Endometrial microvascular endothelial cells (primary cell): Measurements from ENCODE around the gene CARM1. TPM values are rescaled to one million over a fixed set of nuclear protein-coding genes. Genes with fewer than 3 reads are reported as not detected.
"Not testable (repeated sequence)": the region's sequence is repeated elsewhere in the genome, so short reads cannot be mapped to it uniquely, and the experiment has no call there.

Source experiments
- in situ Hi-C: cut with HindIII; loops from 2 replicates; pipeline ENCODE4 v1.10.0; 2017; ENCODE audit warnings: low sequenced_read_pairs, low pct_unique_long_range_greater_than_20kb; ENCODE audit errors: inconsistent ontology term
- total RNA-seq: library from RNA; depleted of rRNA; stranded (reverse); fragments of >200 nt; gene quantifications from one replicate; pipeline ENCODE4 v1.2.3, GENCODE V29; 2015; ENCODE audit errors: inconsistent ontology term

Gene CARM1
- total RNA-seq, 1 donor from 2014 or later: 45.3 TPM

DNA sequence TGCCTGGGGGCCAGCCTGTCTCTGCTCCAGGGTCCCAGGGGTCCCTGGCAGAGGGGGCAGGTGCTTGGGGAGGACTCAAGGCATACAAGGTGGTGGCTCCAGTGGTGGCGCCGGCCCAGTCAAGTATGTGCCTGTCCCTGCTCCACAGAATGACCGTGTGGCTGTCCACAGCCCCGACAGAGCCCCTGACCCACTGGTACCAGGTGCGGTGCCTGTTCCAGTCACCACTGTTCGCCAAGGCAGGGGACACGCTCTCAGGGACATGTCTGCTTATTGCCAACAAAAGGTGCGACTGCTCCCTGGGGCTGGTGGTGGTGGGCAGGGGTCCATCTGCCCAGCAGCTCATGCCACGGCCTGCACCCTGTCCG, 48.9 kb downstream of the CARM1 start:
- in situ Hi-C loops: no loop called here

- in situ Hi-C loops: no loop called here
Observed at GRCh38 chr19:10920781-10921180, 49.4 kb downstream of the CARM1 start.

GRCh38 chr19:10921199-10921909, 50.0 kb downstream of the CARM1 start:
- in situ Hi-C loops: no loop called here

GRCh38 chr19:10921910-10922637, 50.7 kb downstream of the CARM1 start:
- in situ Hi-C loops: no loop called here

- in situ Hi-C loops: no loop called here
Observed at GRCh38 chr19:10922638-10923014, 51.3 kb downstream of the CARM1 start.

DNA sequence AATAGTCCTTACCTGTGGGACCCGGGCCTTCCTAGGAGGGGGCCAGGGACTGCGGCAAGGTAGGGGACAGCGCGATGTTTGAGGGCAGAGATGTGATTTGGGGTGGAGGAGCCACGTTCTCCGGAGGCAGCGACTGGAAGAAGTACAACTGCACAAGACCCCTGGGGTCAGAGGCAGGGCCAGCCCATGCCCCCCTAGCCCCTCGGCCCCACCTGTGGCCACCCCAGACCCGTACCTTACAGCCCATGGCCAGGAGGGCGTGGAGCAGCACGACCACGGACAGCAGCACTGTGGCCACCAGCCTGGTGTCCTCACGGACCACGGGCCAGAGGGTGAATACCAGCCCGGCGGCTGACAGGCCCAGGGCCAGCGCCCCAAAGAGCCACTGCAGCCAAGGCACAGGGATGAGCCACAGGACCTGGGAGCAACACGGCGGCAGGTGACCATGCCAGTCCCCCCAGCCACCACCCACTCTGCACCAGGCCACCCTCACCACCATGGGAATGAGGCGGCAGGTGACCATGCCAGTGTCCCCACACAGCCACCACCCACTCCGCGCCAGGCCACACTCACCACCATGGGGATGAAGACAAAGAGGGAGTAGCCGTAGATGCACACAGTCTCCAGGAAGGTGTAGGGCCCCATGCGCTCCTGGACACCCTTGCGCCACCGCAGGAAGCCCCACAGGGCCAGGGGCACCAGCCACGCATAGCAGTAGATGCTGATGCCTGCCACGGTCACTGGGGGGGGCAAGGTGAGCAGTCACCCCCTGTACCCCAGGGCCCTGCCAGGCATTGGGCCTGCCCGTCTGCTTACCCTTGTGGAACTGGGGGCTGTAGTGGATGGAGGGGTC, 52.1 kb downstream of the CARM1 start:
- in situ Hi-C loops: no loop called here

DNA sequence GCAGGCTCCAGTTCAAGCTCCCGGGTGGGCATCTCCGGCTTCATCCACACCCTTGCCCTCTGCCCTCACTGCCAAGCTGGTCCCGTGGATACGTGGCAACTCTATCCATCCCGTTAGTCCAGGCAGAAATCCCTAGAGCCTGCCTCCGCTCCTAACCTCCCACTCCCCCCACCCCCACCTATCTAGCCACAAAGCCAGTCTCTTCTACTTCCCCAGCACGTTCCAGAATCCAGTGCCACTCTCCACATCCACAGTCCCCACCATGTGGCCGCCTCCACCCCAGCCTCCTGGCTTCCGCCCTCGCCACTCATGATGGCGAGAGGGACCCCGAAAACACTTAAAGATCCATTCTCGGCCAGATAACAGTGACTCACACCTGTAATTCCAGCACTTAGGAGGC, 53.2 kb downstream of the CARM1 start:
- in situ Hi-C loops: no loop called here

DNA sequence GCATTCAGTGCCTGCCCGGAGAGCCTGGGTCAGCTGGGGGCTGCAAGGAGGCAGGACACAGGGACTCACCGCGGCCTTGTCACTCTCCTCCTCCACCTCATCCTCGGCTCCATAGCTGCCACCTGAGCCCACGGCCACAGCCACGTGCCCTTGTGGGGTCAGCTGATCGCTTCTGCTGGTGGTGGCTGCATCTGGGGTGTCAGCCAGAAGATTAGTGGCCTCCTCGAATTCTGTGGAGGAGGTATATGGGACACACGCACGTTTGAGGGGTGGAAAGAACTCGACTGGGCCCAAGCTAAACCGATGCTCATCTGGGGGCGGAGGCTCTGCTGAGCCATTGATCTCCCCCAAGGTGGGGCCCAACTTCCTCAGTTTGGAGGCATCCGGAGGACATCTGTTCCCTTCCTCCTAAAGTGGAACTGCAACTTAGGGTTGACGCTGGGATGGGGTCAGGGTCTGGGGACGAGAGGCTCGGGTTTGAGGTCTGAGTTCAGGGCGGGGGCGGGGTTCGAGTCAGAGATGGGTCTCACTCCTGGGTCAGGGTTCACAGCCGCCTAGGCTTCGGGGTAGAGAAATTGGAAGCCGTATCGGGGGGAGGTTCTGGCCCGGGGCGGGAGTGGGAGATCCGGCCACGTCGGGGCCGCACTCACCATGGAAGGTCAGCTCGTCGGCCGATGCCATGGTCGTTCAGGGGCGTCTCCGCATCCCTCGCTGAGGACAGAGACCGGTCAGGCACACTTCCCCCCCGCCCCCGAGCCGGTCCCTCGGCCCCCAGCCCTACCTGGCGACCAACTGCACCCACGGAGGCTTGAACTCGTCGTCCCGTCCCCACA, 56.6 kb downstream of the CARM1 start:
- in situ Hi-C loops: no loop called here

GRCh38 chr19:10928563-10929401, 57.4 kb downstream of the CARM1 start, which contains the start of the genes TIMM29 and YIPF2:
Gene TIMM29 (plus strand): TSS chr19:10928811. CDS start chr19:10928823, 12 bp downstream.
Gene YIPF2 (minus strand): TSS chr19:10928639. CDS start chr19:10928410, 229 bp downstream.
- in situ Hi-C loops: no loop called here

DNA sequence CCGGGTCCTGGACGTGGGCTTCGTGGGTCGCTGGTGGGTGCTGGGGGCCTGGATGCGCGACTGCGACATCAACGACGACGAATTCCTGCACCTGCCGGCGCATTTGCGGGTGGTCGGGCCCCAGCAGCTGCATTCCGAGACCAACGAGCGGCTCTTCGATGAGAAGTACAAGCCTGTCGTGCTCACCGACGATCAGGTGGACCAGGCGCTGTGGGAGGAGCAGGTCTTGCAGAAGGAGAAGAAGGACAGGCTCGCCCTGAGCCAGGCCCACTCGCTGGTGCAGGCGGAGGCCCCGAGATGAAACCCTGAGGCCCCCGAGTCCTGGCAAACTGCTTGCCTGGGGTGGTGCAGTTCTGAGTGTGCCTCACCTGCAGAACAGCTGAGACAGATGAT, 58.0 kb downstream of the CARM1 start:
- in situ Hi-C loops: no loop called here

DNA sequence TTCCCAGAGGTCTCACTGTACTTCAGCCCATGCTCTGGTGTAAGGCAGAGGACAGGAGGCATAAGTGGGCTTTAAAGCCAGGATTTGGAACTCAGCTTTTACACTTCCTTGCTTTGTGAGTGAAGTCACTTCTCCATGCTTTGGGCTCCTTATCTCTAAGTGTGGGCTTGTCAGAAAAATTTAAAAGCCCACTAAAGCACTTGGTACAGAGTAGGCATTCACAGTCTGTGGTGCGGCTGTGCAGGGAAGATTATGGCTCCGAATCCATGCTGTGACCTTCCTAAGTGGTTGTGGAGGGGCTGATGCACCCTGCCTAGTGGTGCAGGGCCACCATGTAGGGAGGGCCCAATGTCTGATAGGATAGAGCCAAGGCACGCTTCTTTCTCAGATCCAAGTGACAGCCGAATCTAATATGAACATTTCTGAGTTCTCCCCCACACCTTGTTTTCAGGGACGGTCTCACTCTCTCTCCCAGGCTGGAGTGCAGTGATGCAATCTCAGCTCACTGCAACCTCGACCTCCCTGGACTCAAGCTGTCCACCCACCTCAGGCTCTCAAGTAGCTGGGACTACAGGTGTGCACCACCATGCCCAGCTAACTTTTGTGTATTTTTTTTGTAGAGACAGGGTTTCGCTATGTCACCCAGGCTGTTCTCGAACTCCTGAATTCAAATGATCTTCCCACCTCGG, 64.2 kb downstream of the CARM1 start:
- in situ Hi-C loops: no loop called here

- in situ Hi-C loops: no loop called here
Observed at GRCh38 chr19:10936661-10937084, 65.3 kb downstream of the CARM1 start.

GRCh38 chr19:10941649-10942048, 70.3 kb downstream of the CARM1 start:
- in situ Hi-C loops: not testable (repeated sequence)

GRCh38 chr19:10943412-10943811, 72.1 kb downstream of the CARM1 start:
- in situ Hi-C loops: not testable (repeated sequence)

GRCh38 chr19:10945264-10945663, 73.9 kb downstream of the CARM1 start:
- in situ Hi-C loops: no loop called here

DNA sequence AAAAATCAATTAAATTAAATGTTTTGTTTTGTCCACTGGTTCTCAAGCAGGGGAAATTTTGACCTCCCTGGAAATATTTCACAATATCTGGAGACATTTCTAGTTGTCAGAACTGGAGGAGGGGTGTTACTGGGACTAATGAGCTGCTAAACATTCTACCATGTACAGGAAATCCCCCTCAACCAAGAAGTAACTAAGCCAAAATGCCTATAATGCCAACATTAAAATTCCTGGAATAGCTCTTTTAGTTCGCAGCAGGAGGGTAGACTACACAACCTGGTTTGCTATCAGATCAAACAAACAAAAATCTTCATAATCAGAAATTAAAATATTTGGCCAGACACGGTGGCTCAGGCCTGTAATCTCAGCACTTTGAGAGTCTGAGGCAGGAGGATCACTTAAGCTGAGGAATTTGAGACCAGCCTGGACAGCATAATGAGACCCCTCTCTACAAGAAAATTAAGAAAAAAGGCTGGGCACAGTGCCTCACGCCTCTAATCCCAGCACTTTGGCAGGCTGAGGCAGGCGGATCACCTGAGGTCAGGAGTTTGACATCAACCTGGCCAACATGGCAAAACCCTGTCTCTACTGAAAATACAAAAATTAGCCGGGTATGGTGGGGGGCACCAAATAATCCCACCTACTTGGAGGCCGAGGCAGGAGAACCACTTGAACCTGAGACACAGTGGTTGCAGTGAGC, 75.8 kb downstream of the CARM1 start:
- in situ Hi-C loops: no loop called here

GRCh38 chr19:10952809-10953208, 81.5 kb downstream of the CARM1 start:
- in situ Hi-C loops: no loop called here
